HEK293T (cell line): Measurements from ENCODE around the gene STOML1.

Experiments
- CTCF ChIA-PET: fragments of 350-600 bp; formaldehyde crosslinking; extraction: SDS; loops from one replicate; lab custom pipeline; 2021; ENCODE audit warnings: antibody characterized with exemption, inconsistent platforms; lab: Yijun Ruan, JAX
- POLR2A ChIA-PET: fragments of 350-600 bp; formaldehyde crosslinking; extraction: SDS; loops from one replicate; lab custom pipeline; 2020; ENCODE audit warnings: antibody characterized with exemption, inconsistent platforms; lab: Yijun Ruan, JAX
- DNase-seq: peaks from one replicate; pipeline ENCODE4 v3.0.0; 2012; ENCODE audit warnings: mixed read lengths; ENCODE audit errors: extremely low spot score
- ARNT ChIP-seq: fragments of 450-650 bp; IDR thresholded peaks from 2 replicates; pipeline ENCODE4 v1.6.1; 2017; ENCODE audit warnings: mild to moderate bottlenecking
- BHLHE40 ChIP-seq: fragments of 450-650 bp; IDR thresholded peaks from 2 replicates; pipeline ENCODE4 v1.6.1; 2016; ENCODE audit warnings: mild to moderate bottlenecking, moderate library complexity, borderline replicate concordance
- CTBP1 ChIP-seq: fragments of 450-650 bp; IDR thresholded peaks from 2 replicates; pipeline ENCODE4 v1.6.1; 2016; ENCODE audit warnings: borderline replicate concordance
- ELF4 ChIP-seq: fragments of 450-650 bp; IDR thresholded peaks from 2 replicates; pipeline ENCODE4 v1.6.1; 2017; ENCODE audit warnings: antibody characterized with exemption
- FOXA1 ChIP-seq: fragments of 450-650 bp; IDR thresholded peaks from 2 replicates; pipeline ENCODE4 v1.6.1; 2016; ENCODE audit warnings: mild to moderate bottlenecking
- FOXK2 ChIP-seq: fragments of 450-650 bp; IDR thresholded peaks from 2 replicates; pipeline ENCODE4 v1.6.1; 2016; ENCODE audit warnings: mild to moderate bottlenecking
- FOXM1 ChIP-seq: fragments of 450-650 bp; IDR thresholded peaks from 2 replicates; pipeline ENCODE4 v1.6.1; 2017; ENCODE audit warnings: mild to moderate bottlenecking, borderline replicate concordance
- HDGF ChIP-seq: fragments of 450-650 bp; IDR thresholded peaks from 2 replicates; pipeline ENCODE4 v1.6.1; 2017; ENCODE audit warnings: antibody characterized with exemption, borderline replicate concordance
- L3MBTL2 ChIP-seq: fragments of 450-650 bp; conservative IDR thresholded peaks from 2 replicates; pipeline ENCODE4 v1.6.1; 2016; ENCODE audit warnings: mild to moderate bottlenecking
- LEF1 ChIP-seq: fragments of 450-650 bp; IDR thresholded peaks from 2 replicates; pipeline ENCODE4 v1.6.1; 2017; ENCODE audit warnings: mild to moderate bottlenecking, borderline replicate concordance
- NFRKB ChIP-seq: fragments of 450-650 bp; IDR thresholded peaks from 2 replicates; pipeline ENCODE4 v1.6.1; 2016; ENCODE audit warnings: mild to moderate bottlenecking, moderate library complexity
- PKNOX1 ChIP-seq: fragments of 450-650 bp; IDR thresholded peaks from 2 replicates; pipeline ENCODE4 v1.6.1; 2016
- SP1 ChIP-seq: fragments of 450-650 bp; IDR thresholded peaks from 2 replicates; pipeline ENCODE4 v1.6.1; 2017
- SUZ12 ChIP-seq: fragments of 450-650 bp; IDR thresholded peaks from 2 replicates; pipeline ENCODE4 v1.6.1; 2016; ENCODE audit warnings: mild to moderate bottlenecking
- TARDBP ChIP-seq: fragments of 450-650 bp; IDR thresholded peaks from 2 replicates; pipeline ENCODE4 v1.6.1; 2016
- ZNF384 ChIP-seq: fragments of 450-650 bp; IDR thresholded peaks from 2 replicates; pipeline ENCODE4 v1.6.1; 2016

STOML1 gene

GRCh38 chr15:74037171-74038117 is 45.3 kb upstream of the STOML1 start:
- POLR2A ChIA-PET, result interaction anchor here (1.4 to 2.0 kb wide), 2 partner anchors 43 to 64 kb away, joined by 5 to 7 read pairs; partner anchors contain the start of gene PML
- CTCF ChIA-PET, result interaction anchor here (0.6 to 4.0 kb wide), 9 partner anchors 10 to 617 kb away, joined by 3 to 53 read pairs (median 3); partner anchors contain the start of gene PML
- DNase-seq, result no peak
- TF ChIP-seq HDGF (no peak), PKNOX1 (no peak), TARDBP (no peak), NFRKB (no peak), FOXA1 (no peak), FOXM1 (no peak), ZNF384 (no peak), SP1 (no peak), L3MBTL2 (no peak), SUZ12 (no peak), LEF1 (no peak), ELF4 (no peak), FOXK2 (no peak), BHLHE40 (no peak), ARNT (no peak)

- DNase-seq, result peak; percentile 70
- CTCF ChIA-PET, result interaction anchor here (0.6 to 4.0 kb wide), 9 partner anchors 11 to 618 kb away, joined by 3 to 53 read pairs (median 3); partner anchors contain the start of gene PML
- POLR2A ChIA-PET, result interaction anchor here (1.4 to 2.0 kb wide), 2 partner anchors 42 to 63 kb away, joined by 5 to 7 read pairs; partner anchors contain the start of gene PML
- TF ChIP-seq PKNOX1, result no peak
- no peak for TF ChIP-seq HDGF
- no peak for TF ChIP-seq CTBP1
- no peak for TF ChIP-seq ARNT
- TF ChIP-seq NFRKB, result no peak
- no peak for TF ChIP-seq SP1
- no peak for TF ChIP-seq ELF4
- TF ChIP-seq ZNF384, result no peak
- no peak for TF ChIP-seq FOXM1
- no peak for TF ChIP-seq LEF1
- TF ChIP-seq FOXK2, result no peak
- TF ChIP-seq FOXA1, result no peak
- TF ChIP-seq TARDBP, result no peak
- no peak for TF ChIP-seq BHLHE40
- no peak for TF ChIP-seq L3MBTL2
- no peak for TF ChIP-seq SUZ12
These were observed 44.4 kb upstream of the STOML1 start for GRCh38 chr15:74036271-74037170.

GRCh38 chr15:74035121-74036017 is 43.3 kb upstream of the STOML1 start:
- CTCF ChIA-PET, result interaction anchor here (1.0 to 3.0 kb wide), 2 partner anchors 13 to 63 kb away, joined by 3 to 53 read pairs; no protein-coding TSS in a partner anchor
- POLR2A ChIA-PET, result interaction anchor here (2.0 kb wide), 1 partner anchor 62 kb away, joined by 7 read pairs; no protein-coding TSS in a partner anchor

GRCh38 chr15:74034206-74034755 is 42.2 kb upstream of the STOML1 start:
- TF ChIP-seq FOXK2, result no peak
- TF ChIP-seq BHLHE40, result no peak
- no peak for TF ChIP-seq SUZ12
- no peak for TF ChIP-seq FOXM1
- TF ChIP-seq CTBP1, result no peak
- TF ChIP-seq SP1, result no peak
- TF ChIP-seq FOXA1, result no peak
- no peak for TF ChIP-seq NFRKB
- TF ChIP-seq L3MBTL2, result no peak
- TF ChIP-seq LEF1, result no peak
- no peak for TF ChIP-seq TARDBP
- no peak for TF ChIP-seq PKNOX1
- no peak for TF ChIP-seq ZNF384
- TF ChIP-seq ARNT, result no peak
- ChIA-PET CTCF (interaction anchor here (1.0 to 1.1 kb wide), 2 partner anchors 14 to 287 kb away, joined by 3 read pairs; no protein-coding TSS in a partner anchor), POLR2A (interaction anchor here (1.5 kb wide), 1 partner anchor 41 kb away, joined by 3 read pairs; no protein-coding TSS in a partner anchor)
- no peak for DNase-seq

More at GRCh38 chr15:74035121-74036017, 43.3 kb upstream of the STOML1 start:
- no peak for DNase-seq
- TF ChIP-seq SUZ12 (no peak), PKNOX1 (no peak), FOXK2 (no peak), CTBP1 (no peak), ELF4 (no peak)
